Adrenal gland (tissue), 5 donors: ENCODE results near the gene PLXNA1.

Experiments used
- POLR2A ChIP-seq, 2 donors: fragments of 450-650 bp; IDR thresholded peaks; one replicate each; pipeline ENCODE4 v1.6.1; 2017; ENCODE audit warnings: antibody characterized with exemption in 2 of 2, mild to moderate bottlenecking in 2 of 2, moderate library complexity in 1 of 2
- TF ChIP-seq, protein P1 (sequence below), 6 experiments: fragments of 450-650 bp in 4 of 6; fragments of 200-600 bp in 2 of 6; sonication (generic) in 1 of 6; IDR thresholded peaks; 1 replicate in 5 of 6; 2 replicates in 1 of 6; pipeline versions ENCODE4 v1.5.1 to v1.8.0; 2016 to 2021; ENCODE audit warnings: antibody characterized with exemption in 6 of 6, mild to moderate bottlenecking in 2 of 6, moderate library complexity in 1 of 6
- donor health status: DM: no; HTN: no; CAD: no.

DNA sequence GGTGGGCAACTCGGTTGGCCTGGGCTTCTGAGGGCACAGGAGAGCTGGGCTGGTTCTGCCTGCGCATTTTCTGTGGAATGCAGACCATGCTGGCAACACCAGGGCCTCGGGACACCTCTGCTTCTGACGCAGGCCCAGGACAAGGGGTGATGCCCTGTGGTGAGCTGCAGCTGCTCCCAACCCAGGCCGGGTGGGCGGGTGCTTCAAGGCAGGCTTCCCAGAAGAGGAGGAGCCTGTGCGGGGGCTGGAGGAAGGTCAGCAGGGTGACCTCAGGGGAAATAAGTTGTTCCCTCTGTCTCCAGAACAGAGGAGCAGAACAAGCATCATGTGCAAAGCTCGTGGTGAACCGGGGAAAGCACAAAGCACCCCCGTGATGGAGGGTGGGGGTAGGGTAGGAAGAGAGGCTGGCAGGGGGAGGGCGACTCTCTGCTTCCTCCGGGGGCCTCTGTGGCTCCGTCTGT lies 11.0 kb upstream of the PLXNA1 start:
- TF ChIP-seq, protein P1, sequence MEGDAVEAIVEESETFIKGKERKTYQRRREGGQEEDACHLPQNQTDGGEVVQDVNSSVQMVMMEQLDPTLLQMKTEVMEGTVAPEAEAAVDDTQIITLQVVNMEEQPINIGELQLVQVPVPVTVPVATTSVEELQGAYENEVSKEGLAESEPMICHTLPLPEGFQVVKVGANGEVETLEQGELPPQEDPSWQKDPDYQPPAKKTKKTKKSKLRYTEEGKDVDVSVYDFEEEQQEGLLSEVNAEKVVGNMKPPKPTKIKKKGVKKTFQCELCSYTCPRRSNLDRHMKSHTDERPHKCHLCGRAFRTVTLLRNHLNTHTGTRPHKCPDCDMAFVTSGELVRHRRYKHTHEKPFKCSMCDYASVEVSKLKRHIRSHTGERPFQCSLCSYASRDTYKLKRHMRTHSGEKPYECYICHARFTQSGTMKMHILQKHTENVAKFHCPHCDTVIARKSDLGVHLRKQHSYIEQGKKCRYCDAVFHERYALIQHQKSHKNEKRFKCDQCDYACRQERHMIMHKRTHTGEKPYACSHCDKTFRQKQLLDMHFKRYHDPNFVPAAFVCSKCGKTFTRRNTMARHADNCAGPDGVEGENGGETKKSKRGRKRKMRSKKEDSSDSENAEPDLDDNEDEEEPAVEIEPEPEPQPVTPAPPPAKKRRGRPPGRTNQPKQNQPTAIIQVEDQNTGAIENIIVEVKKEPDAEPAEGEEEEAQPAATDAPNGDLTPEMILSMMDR (IDR thresholded peaks at IDR 0.05), result no peak
- no peak for TF ChIP-seq POLR2A (IDR thresholded peaks at IDR 0.05)
